Gastroesophageal sphincter (tissue), 3 donors: ENCODE data around the gene S100A7.

Experiments used
- EP300 ChIP-seq: sonication (generic); formaldehyde crosslinking; IDR thresholded peaks from one replicate; pipeline ENCODE4 v1.6.1; 2017; ENCODE audit warnings: antibody characterized with exemption, mild to moderate bottlenecking
- POLR2A ChIP-seq, 2 donors: fragments of 450-650 bp; IDR thresholded peaks; one replicate each; pipeline ENCODE4 v1.6.1; 2017; ENCODE audit warnings: antibody characterized with exemption in 2 of 2, mild to moderate bottlenecking in 2 of 2, moderate library complexity in 1 of 2
- TF ChIP-seq, protein P1 (sequence below), 4 experiments: fragments of 200-600 bp in 2 of 4; fragments of 450-650 bp in 2 of 4; sonication (generic) in 1 of 4; IDR thresholded peaks; one replicate each; pipeline ENCODE4 v1.5.1; 2017 to 2019; ENCODE audit warnings: antibody characterized with exemption in 4 of 4, mild to moderate bottlenecking in 2 of 4, moderate library complexity in 2 of 4

DNA sequence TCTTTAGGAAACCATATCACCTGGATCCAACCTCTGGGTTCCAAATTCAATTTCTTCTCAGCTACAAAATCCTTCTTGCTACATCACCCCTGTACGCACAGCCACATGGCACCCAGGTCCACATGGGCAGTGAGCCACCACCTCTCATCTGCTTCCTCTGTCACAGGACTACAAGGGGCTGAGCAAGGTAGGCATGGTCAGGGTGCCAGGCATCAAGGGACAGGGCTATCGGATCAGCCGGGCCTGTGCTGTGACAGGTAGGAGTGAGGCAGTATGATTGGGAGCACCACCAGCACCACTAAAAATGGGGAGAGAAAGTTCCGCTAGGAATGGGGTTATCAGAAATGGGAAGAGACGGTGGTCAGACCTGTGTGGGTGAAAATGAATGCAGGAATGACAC is 45.9 kb upstream of the S100A7 start:
- TF ChIP-seq, protein P1, sequence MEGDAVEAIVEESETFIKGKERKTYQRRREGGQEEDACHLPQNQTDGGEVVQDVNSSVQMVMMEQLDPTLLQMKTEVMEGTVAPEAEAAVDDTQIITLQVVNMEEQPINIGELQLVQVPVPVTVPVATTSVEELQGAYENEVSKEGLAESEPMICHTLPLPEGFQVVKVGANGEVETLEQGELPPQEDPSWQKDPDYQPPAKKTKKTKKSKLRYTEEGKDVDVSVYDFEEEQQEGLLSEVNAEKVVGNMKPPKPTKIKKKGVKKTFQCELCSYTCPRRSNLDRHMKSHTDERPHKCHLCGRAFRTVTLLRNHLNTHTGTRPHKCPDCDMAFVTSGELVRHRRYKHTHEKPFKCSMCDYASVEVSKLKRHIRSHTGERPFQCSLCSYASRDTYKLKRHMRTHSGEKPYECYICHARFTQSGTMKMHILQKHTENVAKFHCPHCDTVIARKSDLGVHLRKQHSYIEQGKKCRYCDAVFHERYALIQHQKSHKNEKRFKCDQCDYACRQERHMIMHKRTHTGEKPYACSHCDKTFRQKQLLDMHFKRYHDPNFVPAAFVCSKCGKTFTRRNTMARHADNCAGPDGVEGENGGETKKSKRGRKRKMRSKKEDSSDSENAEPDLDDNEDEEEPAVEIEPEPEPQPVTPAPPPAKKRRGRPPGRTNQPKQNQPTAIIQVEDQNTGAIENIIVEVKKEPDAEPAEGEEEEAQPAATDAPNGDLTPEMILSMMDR (IDR thresholded peaks at IDR 0.05) = no peak
- TF ChIP-seq POLR2A (IDR thresholded peaks at IDR 0.05) (no peak), EP300 (no peak)
